Stomach (tissue), 4 donors: ENCODE data around the gene PROX2.

ENCODE experiments used
- POLR2A ChIP-seq, 4 donors: fragments of 450-650 bp; IDR thresholded peaks; one replicate each; pipeline ENCODE4 v1.6.1; 2016; ENCODE audit warnings: antibody characterized with exemption in 4 of 4, control low read depth in 2 of 4, mild to moderate bottlenecking in 1 of 4, moderate library complexity in 1 of 4
- POLR2AphosphoS5 ChIP-seq, 3 donors: sonication (generic); formaldehyde crosslinking; IDR thresholded peaks; one replicate each; pipeline ENCODE4 v1.6.1; 2016; ENCODE audit warnings: antibody characterized with exemption in 3 of 3
- TF ChIP-seq, protein P1 (sequence below), 7 experiments: fragments of 450-650 bp in 4 of 7; fragments of 200-600 bp in 3 of 7; sonication (generic) in 3 of 7; IDR thresholded peaks; one replicate each; pipeline ENCODE4 v1.5.1; 2016 to 2019; ENCODE audit warnings: antibody characterized with exemption in 7 of 7, control low read depth in 2 of 7, mild to moderate bottlenecking in 1 of 7

DNA sequence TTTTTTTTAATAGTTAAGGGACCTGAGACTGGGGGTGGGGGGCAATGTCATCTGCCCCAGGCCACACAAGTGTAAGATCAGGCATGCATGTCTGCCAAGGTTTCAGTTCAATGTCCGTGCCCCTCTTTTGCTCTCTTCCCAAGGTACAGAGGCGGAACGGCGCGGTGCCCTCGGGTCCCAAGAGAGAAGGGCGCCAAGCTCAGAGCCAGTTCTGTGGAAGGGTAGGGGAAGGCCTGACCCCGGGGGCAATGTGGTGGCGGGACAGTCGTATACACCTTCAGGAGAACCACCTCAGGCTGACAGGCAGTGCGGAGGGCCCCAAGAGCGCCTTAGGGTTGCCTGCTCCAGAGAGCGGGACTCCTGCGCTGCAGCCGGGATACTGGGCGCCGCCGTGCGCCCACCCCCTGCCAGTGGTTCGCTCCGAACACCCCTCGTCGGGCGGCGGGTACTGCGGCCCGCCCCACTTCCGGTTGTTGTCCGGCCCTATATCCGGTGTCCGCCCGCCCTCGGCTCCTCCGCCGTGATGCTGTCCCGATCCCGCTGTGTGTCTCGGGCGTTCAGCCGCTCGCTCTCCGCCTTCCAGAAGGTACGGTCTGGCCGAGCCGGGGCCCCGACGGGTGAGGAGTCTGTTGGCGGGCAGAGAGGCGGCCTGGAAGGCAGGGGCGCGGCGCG is 5.6 kb upstream of the PROX2 start, which contains the start of gene DLST:
- TF ChIP-seq POLR2A (IDR thresholded peaks at IDR 0.05) (peak in 1 of 4 donors; percentile 53), POLR2AphosphoS5 (IDR thresholded peaks at IDR 0.05) (peak; percentile 76 to 96 (median 89))
- TF ChIP-seq, protein P1, sequence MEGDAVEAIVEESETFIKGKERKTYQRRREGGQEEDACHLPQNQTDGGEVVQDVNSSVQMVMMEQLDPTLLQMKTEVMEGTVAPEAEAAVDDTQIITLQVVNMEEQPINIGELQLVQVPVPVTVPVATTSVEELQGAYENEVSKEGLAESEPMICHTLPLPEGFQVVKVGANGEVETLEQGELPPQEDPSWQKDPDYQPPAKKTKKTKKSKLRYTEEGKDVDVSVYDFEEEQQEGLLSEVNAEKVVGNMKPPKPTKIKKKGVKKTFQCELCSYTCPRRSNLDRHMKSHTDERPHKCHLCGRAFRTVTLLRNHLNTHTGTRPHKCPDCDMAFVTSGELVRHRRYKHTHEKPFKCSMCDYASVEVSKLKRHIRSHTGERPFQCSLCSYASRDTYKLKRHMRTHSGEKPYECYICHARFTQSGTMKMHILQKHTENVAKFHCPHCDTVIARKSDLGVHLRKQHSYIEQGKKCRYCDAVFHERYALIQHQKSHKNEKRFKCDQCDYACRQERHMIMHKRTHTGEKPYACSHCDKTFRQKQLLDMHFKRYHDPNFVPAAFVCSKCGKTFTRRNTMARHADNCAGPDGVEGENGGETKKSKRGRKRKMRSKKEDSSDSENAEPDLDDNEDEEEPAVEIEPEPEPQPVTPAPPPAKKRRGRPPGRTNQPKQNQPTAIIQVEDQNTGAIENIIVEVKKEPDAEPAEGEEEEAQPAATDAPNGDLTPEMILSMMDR (IDR thresholded peaks at IDR 0.05) = no peak
